H9 (cell line): ENCODE data around the gene DFFB. TPM values are rescaled to one million over a fixed set of nuclear protein-coding genes. Genes with fewer than 3 reads are reported as not detected.

Experiments used
- DNase-seq: peaks from one replicate; pipeline ENCODE4 v3.0.0-alpha.2; 2017
- H2AFZ ChIP-seq: one replicate; pipeline ENCODE4 v1.6.1; 2013; ENCODE audit warnings: mild to moderate bottlenecking, low read length, control low read depth, moderate library complexity
- H2AK5ac ChIP-seq: 2 replicates; pipeline ENCODE4 v1.6.1; 2013; ENCODE audit warnings: low read length, control low read depth, mixed read lengths; ENCODE audit not compliant: insufficient read length
- H2BK120ac ChIP-seq: one replicate; pipeline ENCODE4 v1.6.1; 2013; ENCODE audit warnings: low read depth, mild to moderate bottlenecking, low read length, control low read depth, inconsistent platforms; ENCODE audit not compliant: poor library complexity, severe bottlenecking
- H2BK12ac ChIP-seq: 2 replicates; pipeline ENCODE4 v1.6.1; 2013; ENCODE audit warnings: low read length, control low read depth, mixed read lengths, low read depth; ENCODE audit not compliant: insufficient read length
- H2BK15ac ChIP-seq: 2 replicates; pipeline ENCODE4 v1.6.1; 2013; ENCODE audit warnings: low read depth, low read length, control low read depth
- H2BK20ac ChIP-seq: one replicate; pipeline ENCODE4 v1.6.1; 2013; ENCODE audit warnings: low read depth, mild to moderate bottlenecking, low read length, control low read depth, inconsistent platforms; ENCODE audit not compliant: poor library complexity, severe bottlenecking
- H2BK5ac ChIP-seq: 2 replicates; pipeline ENCODE4 v1.6.1; 2013; ENCODE audit warnings: low read length, control low read depth, mixed read lengths; ENCODE audit not compliant: insufficient read length
- H3K14ac ChIP-seq: 2 replicates; pipeline ENCODE4 v1.6.1; 2013; ENCODE audit warnings: low read length, control low read depth; ENCODE audit not compliant: insufficient read depth
- H3K18ac ChIP-seq: 2 replicates; pipeline ENCODE4 v1.6.1; 2013; ENCODE audit warnings: low read depth, mild to moderate bottlenecking, mixed read lengths, low read length, control low read depth; ENCODE audit not compliant: insufficient read length
- H3K23ac ChIP-seq: 2 replicates; pipeline ENCODE4 v1.6.1; 2013; ENCODE audit warnings: low read length, control low read depth, mixed read lengths, low read depth; ENCODE audit not compliant: insufficient read length
- H3K23me2 ChIP-seq: 2 replicates; pipeline ENCODE4 v1.6.1; 2013; ENCODE audit warnings: low read depth, mild to moderate bottlenecking, mixed read lengths, low read length, control low read depth; ENCODE audit not compliant: insufficient read length, poor library complexity, severe bottlenecking
- H3K27ac ChIP-seq: 2 replicates; pipeline ENCODE4 v1.5.1; 2013; ENCODE audit warnings: low read length, control low read depth, mixed read lengths, low read depth; ENCODE audit not compliant: insufficient read length
- H3K27me3 ChIP-seq: 2 replicates; pipeline ENCODE4 v1.6.1; 2013; ENCODE audit warnings: low read length, control low read depth, inconsistent platforms; ENCODE audit not compliant: insufficient read depth
- H3K4ac ChIP-seq: 2 replicates; pipeline ENCODE4 v1.6.1; 2013; ENCODE audit warnings: low read depth, mild to moderate bottlenecking, control low read depth, inconsistent platforms, low read length, moderate library complexity
- H3K4me1 ChIP-seq: 2 replicates; pipeline ENCODE4 v1.6.1; 2013; ENCODE audit warnings: low read length, control low read depth, inconsistent platforms; ENCODE audit not compliant: insufficient read depth
- H3K4me2 ChIP-seq: 2 replicates; pipeline ENCODE4 v1.6.1; 2013; ENCODE audit warnings: low read length, control low read depth, mixed read lengths; ENCODE audit not compliant: insufficient read length, insufficient read depth
- H3K56ac ChIP-seq: 2 replicates; pipeline ENCODE4 v1.6.1; 2013; ENCODE audit warnings: low read depth, mild to moderate bottlenecking, mixed read lengths, low read length, control low read depth; ENCODE audit not compliant: insufficient read length
- H3K79me1 ChIP-seq: 2 replicates; pipeline ENCODE4 v1.6.1; 2013; ENCODE audit warnings: low read depth, mild to moderate bottlenecking, moderate library complexity, low read length, control low read depth, inconsistent platforms; ENCODE audit not compliant: insufficient read depth, poor library complexity, severe bottlenecking
- H3K79me2 ChIP-seq: 2 replicates; pipeline ENCODE4 v1.6.1; 2013; ENCODE audit warnings: low read length, control low read depth, inconsistent platforms; ENCODE audit not compliant: insufficient read depth
- H3K9ac ChIP-seq: 2 replicates; pipeline ENCODE4 v1.6.1; 2013; ENCODE audit warnings: low read length, control low read depth, mixed read lengths; ENCODE audit not compliant: insufficient read length; ENCODE audit errors: extremely low read depth
- H3K9me3 ChIP-seq: one replicate; pipeline ENCODE4 v1.6.1; 2013; ENCODE audit warnings: low read depth, low read length, inconsistent platforms; ENCODE audit not compliant: control insufficient read depth
- H3T11ph ChIP-seq: one replicate; pipeline ENCODE4 v1.6.1; 2013; ENCODE audit warnings: mild to moderate bottlenecking, low read length, control low read depth, inconsistent platforms
- H4K20me1 ChIP-seq: one replicate; pipeline ENCODE4 v1.6.1; 2013; ENCODE audit not compliant: control insufficient read depth, insufficient read length, insufficient read depth
- H4K5ac ChIP-seq: 2 replicates; pipeline ENCODE4 v1.6.1; 2013; ENCODE audit warnings: low read depth, mild to moderate bottlenecking, mixed read lengths, low read length, control low read depth; ENCODE audit not compliant: insufficient read length
- H4K8ac ChIP-seq: replicated peaks from 2 replicates; pipeline ENCODE4 v1.6.1; 2013; ENCODE audit warnings: low read length, control low read depth, mixed read lengths, low read depth; ENCODE audit not compliant: insufficient read length
- H4K91ac ChIP-seq: 2 replicates; pipeline ENCODE4 v1.6.1; 2013; ENCODE audit warnings: low read depth, mild to moderate bottlenecking, moderate library complexity, mixed read lengths, low read length, control low read depth; ENCODE audit not compliant: insufficient read length
- H3K27ac Mint-ChIP-seq, 3 experiments: 2 replicates in 2 of 3; 3 replicates in 1 of 3; pipeline ENCODE4 v1.8.0; 2020 to 2021; ENCODE audit warnings: mixed read lengths in 3 of 3, mild to moderate bottlenecking in 1 of 3, moderate library complexity in 1 of 3
- H3K27me3 Mint-ChIP-seq: 2 replicates; pipeline ENCODE4 v1.8.0; 2021; ENCODE audit warnings: low read depth, mild to moderate bottlenecking, moderate library complexity, mixed read lengths
- H3K36me3 Mint-ChIP-seq, 3 experiments: 2 replicates in 2 of 3; 3 replicates in 1 of 3; pipeline ENCODE4 v1.8.0; 2020 to 2021; ENCODE audit warnings: low read depth in 3 of 3, mixed read lengths in 3 of 3; ENCODE audit not compliant: insufficient read depth in 1 of 3
- H3K4me1 Mint-ChIP-seq, 2 experiments: 2 replicates each; pipeline ENCODE4 v1.8.0; 2020; ENCODE audit warnings: mixed read lengths in 2 of 2
- H3K4me3 Mint-ChIP-seq, 2 experiments: 2 replicates in 1 of 2; 3 replicates in 1 of 2; pipeline ENCODE4 v1.8.0; 2020 to 2021; ENCODE audit warnings: mild to moderate bottlenecking in 2 of 2, mixed read lengths in 2 of 2, moderate library complexity in 1 of 2
- H3K9me3 Mint-ChIP-seq, 2 experiments: 2 replicates in 1 of 2; 3 replicates in 1 of 2; pipeline ENCODE4 v1.8.0; 2020; ENCODE audit warnings: mild to moderate bottlenecking in 2 of 2, mixed read lengths in 2 of 2, moderate library complexity in 1 of 2
- WGBS: extraction: QIAGEN DNeasy Blood & Tissue Kit; methylation state at CpG from one replicate; pipeline ENCODE4 v1.1.7; 2013; ENCODE audit warnings: missing lambda C conversion rate, low lambda C conversion rate, mixed read lengths; ENCODE audit not compliant: insufficient read length; ENCODE audit errors: extremely low coverage; 5-methylcytosine and 5-hydroxymethylcytosine counted together
- total RNA-seq: library from RNA; stranded (reverse); gene quantifications from 2 replicates; pipeline ENCODE4 v1.2.1, GENCODE V29; 2021
- TF ChIP-seq, protein P1 (sequence below): fragments of 200-600 bp; sonication (generic); conservative IDR thresholded peaks from 3 replicates; pipeline ENCODE4 v1.8.0; 2021; ENCODE audit warnings: antibody characterized with exemption, mild to moderate bottlenecking

DFFB gene
- total RNA-seq, 1 experiment from 2014 or later = 9.7 TPM

DNA sequence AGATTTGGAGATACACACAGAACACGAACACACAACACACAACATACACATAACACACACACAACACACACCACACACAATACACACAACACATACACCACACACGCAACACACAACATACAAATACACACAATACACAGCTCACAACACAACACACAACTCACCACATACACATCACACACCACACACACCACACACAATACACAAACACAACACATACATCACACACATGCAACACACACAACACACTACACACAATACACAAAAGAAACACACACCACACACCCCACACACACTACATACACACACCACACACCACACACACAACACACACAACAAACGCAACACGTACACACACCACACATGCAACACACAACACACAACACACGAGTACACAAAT is 71.8 kb downstream of the DFFB start:
- no peak for DNase-seq
- Mint-ChIP-seq H3K4me3 (no peak overlapping the region), H3K9me3 (peaks cover 13 to 14% of the 10 kb centered on the region in 2 experiments), H3K27me3 (no peaks in the 10 kb centered on the region; the same call in 1 of the 2 replicates), H3K4me1 (peaks cover 0 to 3% of the 10 kb centered on the region in 2 experiments; a peak in 2 of 4 replicates), H3K27ac (no peak overlapping the region; a peak in 1 of 7 replicates), H3K36me3 (peaks cover 1 to 9% (median 7%) of the 10 kb centered on the region in 3 experiments; a peak in 3 of 7 replicates)
- no peaks in the 10 kb centered on the region for H3K79me2 ChIP-seq
- peaks cover 1% of the 10 kb centered on the region; the same call in 1 of the 2 replicates for H3K27me3 ChIP-seq
- H2BK12ac ChIP-seq = no peak overlapping the region
- 100% methylated on average over 3 of the region's 5 CpGs for WGBS
- no peak overlapping the region for H4K91ac ChIP-seq
- no peaks in the 10 kb centered on the region for H4K20me1 ChIP-seq
- H3K79me1 ChIP-seq = no peaks in the 10 kb centered on the region
- no peak overlapping the region for H3T11ph ChIP-seq
- H3K4ac ChIP-seq = no peak overlapping the region
- H2BK20ac ChIP-seq = no peak overlapping the region
- H2AK5ac ChIP-seq = no peak overlapping the region
- H3K56ac ChIP-seq = no peak overlapping the region
- H3K4me1 ChIP-seq = no peaks in the 10 kb centered on the region
- no peak overlapping the region for H2BK15ac ChIP-seq
- H3K18ac ChIP-seq = no peak overlapping the region
- H3K23ac ChIP-seq = no peak overlapping the region
- H3K9ac ChIP-seq = no peak overlapping the region
- TF ChIP-seq, protein P1, sequence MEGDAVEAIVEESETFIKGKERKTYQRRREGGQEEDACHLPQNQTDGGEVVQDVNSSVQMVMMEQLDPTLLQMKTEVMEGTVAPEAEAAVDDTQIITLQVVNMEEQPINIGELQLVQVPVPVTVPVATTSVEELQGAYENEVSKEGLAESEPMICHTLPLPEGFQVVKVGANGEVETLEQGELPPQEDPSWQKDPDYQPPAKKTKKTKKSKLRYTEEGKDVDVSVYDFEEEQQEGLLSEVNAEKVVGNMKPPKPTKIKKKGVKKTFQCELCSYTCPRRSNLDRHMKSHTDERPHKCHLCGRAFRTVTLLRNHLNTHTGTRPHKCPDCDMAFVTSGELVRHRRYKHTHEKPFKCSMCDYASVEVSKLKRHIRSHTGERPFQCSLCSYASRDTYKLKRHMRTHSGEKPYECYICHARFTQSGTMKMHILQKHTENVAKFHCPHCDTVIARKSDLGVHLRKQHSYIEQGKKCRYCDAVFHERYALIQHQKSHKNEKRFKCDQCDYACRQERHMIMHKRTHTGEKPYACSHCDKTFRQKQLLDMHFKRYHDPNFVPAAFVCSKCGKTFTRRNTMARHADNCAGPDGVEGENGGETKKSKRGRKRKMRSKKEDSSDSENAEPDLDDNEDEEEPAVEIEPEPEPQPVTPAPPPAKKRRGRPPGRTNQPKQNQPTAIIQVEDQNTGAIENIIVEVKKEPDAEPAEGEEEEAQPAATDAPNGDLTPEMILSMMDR = no peak
- no peak overlapping the region for H3K27ac ChIP-seq
- no peaks in the 10 kb centered on the region for H3K9me3 ChIP-seq
- H3K4me2 ChIP-seq = no peak overlapping the region
- no peak overlapping the region for H4K5ac ChIP-seq
- H3K14ac ChIP-seq = no peak overlapping the region
- H2AFZ ChIP-seq = no peak overlapping the region
- H4K8ac ChIP-seq = no peak overlapping the region
- H2BK120ac ChIP-seq = no peak overlapping the region
- no peaks in the 10 kb centered on the region for H3K23me2 ChIP-seq
- no peak overlapping the region for H2BK5ac ChIP-seq
